Fibroblast of skin of right quadriceps (primary cell): Measurements from ENCODE around the gene BARD1.
"Not testable (repeated sequence)": the region's sequence is repeated elsewhere in the genome, so short reads cannot be mapped to it uniquely, and the experiment has no call there.

Experiments
- DNase-seq: peaks from one replicate; pipeline ENCODE4 v3.0.0-alpha.2; 2013

Gene BARD1

GRCh38 chr2:214753455-214753854 is 56.0 kb downstream of the BARD1 start:
- no peak for DNase-seq

- no peak for DNase-seq
Measured at GRCh38 chr2:214750529-214750928, 59.0 kb downstream of the BARD1 start.

GRCh38 chr2:214747992-214748391 is 61.5 kb downstream of the BARD1 start:
- no peak for DNase-seq

GRCh38 chr2:214742119-214742518 is 67.4 kb downstream of the BARD1 start:
- no peak for DNase-seq

- peak; percentile 18 for DNase-seq
Measured at GRCh38 chr2:214740867-214741395, 68.6 kb downstream of the BARD1 start.

- no peak for DNase-seq
Measured at GRCh38 chr2:214737188-214737587, 72.3 kb downstream of the BARD1 start.

GRCh38 chr2:214730800-214731407 is 78.6 kb downstream of the BARD1 start:
- peak; percentile 4 for DNase-seq

GRCh38 chr2:214730248-214730647 is 79.2 kb downstream of the BARD1 start:
- DNase-seq, result no peak

- DNase-seq, result no peak
Measured at GRCh38 chr2:214724741-214725140, 84.7 kb downstream of the BARD1 start.

GRCh38 chr2:214717837-214718236 is 91.6 kb downstream of the BARD1 start:
- DNase-seq, result not testable (repeated sequence)

GRCh38 chr2:214716811-214717560 is 92.5 kb downstream of the BARD1 start:
- no peak for DNase-seq

- DNase-seq, result no peak
Measured at GRCh38 chr2:214715025-214715424, 94.5 kb downstream of the BARD1 start.

- DNase-seq, result no peak
Measured at GRCh38 chr2:214713080-214713830, 96.2 kb downstream of the BARD1 start.

GRCh38 chr2:214710729-214711128 is 98.8 kb downstream of the BARD1 start:
- no peak for DNase-seq

GRCh38 chr2:214706986-214707385 is 102.5 kb downstream of the BARD1 start:
- no peak for DNase-seq

GRCh38 chr2:214699236-214699635 is 110.2 kb downstream of the BARD1 start:
- no peak for DNase-seq

- no peak for DNase-seq
Measured at GRCh38 chr2:214696681-214697080, 112.8 kb downstream of the BARD1 start.

GRCh38 chr2:214695789-214696188 is 113.7 kb downstream of the BARD1 start:
- no peak for DNase-seq

GRCh38 chr2:214683557-214683956 is 125.9 kb downstream of the BARD1 start:
- DNase-seq, result not testable (repeated sequence)

GRCh38 chr2:214679736-214680135 is 129.7 kb downstream of the BARD1 start:
- DNase-seq, result no peak

- no peak for DNase-seq
Measured at GRCh38 chr2:214676421-214677089, 132.9 kb downstream of the BARD1 start.
